Motor neuron (in vitro differentiated cells): ENCODE measurements around the gene GRID1. TPM values are rescaled to one million over a fixed set of nuclear protein-coding genes. Genes with fewer than 3 reads are reported as not detected.

Experiments
- ATAC-seq, 8 experiments: fragments of 200-7000 bp; cut with Tn5 transposase; replicated peaks in 6 of 8; 2 replicates each; pipeline ENCODE4 v1.8.0; 2021; ENCODE audit warnings: mild to moderate bottlenecking in 8 of 8, moderate library complexity in 8 of 8
- H3K27ac ChIP-seq, 2 donors: fragments of 250-450 bp; sonication (Bioruptor Pico); 2 replicates each; pipeline ENCODE4 v1.9.0; 2021; ENCODE audit warnings: antibody characterized with exemption in 2 of 2, mild to moderate bottlenecking in 2 of 2, moderate library complexity in 1 of 2
- H3K4me1 ChIP-seq, 2 donors: fragments of 250-450 bp; sonication (Bioruptor Pico); replicated peaks in 1 of 2; 2 replicates each; pipeline ENCODE4 v1.6.1; 2021; ENCODE audit warnings: antibody characterized with exemption in 2 of 2, mild to moderate bottlenecking in 2 of 2, moderate library complexity in 1 of 2
- H3K4me3 ChIP-seq, 5 donors: fragments of 250-450 bp; sonication (Bioruptor Pico); 2 replicates each; pipeline ENCODE4 v1.9.0; 2021; ENCODE audit warnings: antibody characterized with exemption in 5 of 5, mild to moderate bottlenecking in 5 of 5, moderate library complexity in 4 of 5
- WGBS, 10 experiments: fragments of 450-650 bp; shearing (Covaris generic); methylation state at CpG; one replicate each; pipeline ENCODE4 v1.0.0; 2022; 5-methylcytosine and 5-hydroxymethylcytosine counted together
- in situ Hi-C, 9 experiments: fragments of 400-800 bp; cut with MboI; loops; one replicate each; pipeline ENCODE4 v1.15.0; 2021; ENCODE audit warnings: low sequenced_read_pairs in 9 of 9, low pct_unique_long_range_greater_than_20kb in 2 of 9; ENCODE audit not compliant: unreplicated experiment in 9 of 9
- total RNA-seq, 8 experiments: library from RNA; unstranded; fragments of 300-600 nt; gene quantifications; 2 replicates each; pipeline versions ENCODE4 v1.2.3 to v1.2.4, GENCODE V29; 2022

Gene GRID1
- total RNA-seq, 8 experiments from 2014 or later, result 0.15 to 10.0 (median 6.0) TPM

DNA sequence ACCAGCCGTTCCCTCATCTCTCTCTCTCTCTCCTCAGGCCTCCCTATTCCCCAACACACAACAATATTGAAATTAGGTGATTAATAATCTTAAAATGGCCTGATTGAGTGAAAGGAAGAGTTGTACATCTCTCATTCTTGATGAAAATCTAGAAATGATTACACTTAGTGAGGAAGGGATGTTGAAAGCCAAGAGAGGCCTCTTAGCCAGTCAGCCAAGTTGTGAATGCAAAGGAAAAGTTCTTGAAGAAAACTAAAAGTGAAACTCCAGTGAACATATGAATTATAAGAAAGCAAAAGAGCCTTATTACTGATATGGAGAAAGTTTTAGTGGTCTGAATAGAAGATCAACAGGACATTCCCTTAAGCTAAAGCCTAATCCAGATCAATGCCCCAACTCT lies 695.1 kb downstream of the GRID1 start:
- peaks cover 0 to 3% of the 10 kb centered on the region in 2 donors for H3K4me1 ChIP-seq
- 17 to 100% (median 61%) methylated on average over 1 of the region's 1 CpG; no CpG with 5 or more reads in 4 of the 10 experiments for WGBS, 10 experiments
- no peak for ATAC-seq
- H3K4me3 ChIP-seq, result no peak overlapping the region
- H3K27ac ChIP-seq, result no peak overlapping the region
- in situ Hi-C loops, result no loop called here

DNA sequence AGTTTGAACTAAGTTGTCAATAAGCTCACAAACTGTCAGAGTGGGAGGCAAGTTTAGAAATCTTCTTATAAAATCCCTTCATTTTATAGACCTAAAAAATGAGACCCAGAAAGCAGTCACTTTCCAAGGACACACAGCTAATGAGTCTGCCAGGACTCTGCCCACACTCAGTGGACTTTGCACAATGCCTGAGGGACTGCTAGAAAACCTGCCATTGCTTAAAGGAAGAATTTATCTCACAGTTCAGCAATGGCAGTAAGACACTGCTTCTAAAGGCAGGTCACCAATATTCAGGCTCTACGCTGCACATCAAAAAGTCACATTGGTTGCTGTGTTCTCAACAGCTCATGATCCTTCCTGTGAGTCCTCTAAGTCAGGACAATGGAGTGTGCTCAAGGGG lies 698.1 kb downstream of the GRID1 start:
- in situ Hi-C loops, result no loop called here
- 83 to 100% (median 94%) methylated on average over 1 of the region's 1 CpG; no CpG with 5 or more reads in 6 of the 10 experiments for WGBS, 10 experiments
- no peak overlapping the region for H3K4me3 ChIP-seq
- ATAC-seq, result no peak
- H3K27ac ChIP-seq, result no peak overlapping the region
- peaks cover 3 to 12% of the 10 kb centered on the region in 2 donors for H3K4me1 ChIP-seq

DNA sequence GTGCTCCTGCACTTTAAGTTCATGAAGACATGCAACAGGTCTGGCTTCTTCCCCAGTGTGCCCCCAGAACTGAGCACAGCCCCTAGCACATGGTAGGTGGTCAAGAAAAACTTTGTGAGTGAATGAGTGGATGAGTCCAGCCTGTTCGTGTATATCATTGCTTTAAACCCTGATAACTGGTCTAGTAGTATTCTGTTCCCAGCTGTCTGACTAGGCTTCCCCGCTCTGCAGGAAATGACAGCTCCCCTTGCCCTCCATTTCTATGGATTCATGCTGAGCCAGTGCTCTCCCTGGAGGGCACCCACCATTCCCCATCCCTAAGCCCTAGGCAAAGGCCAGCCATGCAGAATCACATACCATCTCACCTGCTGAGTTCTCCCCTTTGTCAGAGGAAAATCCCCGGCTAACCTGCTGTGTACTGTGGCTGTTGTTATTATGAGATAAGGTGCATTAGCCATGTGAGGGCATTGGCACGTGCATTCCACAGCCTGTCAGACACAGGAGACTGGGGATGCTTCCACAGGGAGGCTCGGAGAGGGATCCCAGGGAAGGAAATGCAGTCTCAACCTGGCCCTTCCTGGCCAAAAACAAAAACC lies 698.9 kb downstream of the GRID1 start:
- in situ Hi-C loops, result no loop called here
- H3K4me1 ChIP-seq, result peaks cover 3 to 12% of the 10 kb centered on the region in 2 donors
- no peak overlapping the region for H3K4me3 ChIP-seq
- ATAC-seq, result no peak
- H3K27ac ChIP-seq, result no peak overlapping the region
- WGBS, 10 experiments, result 0 to 57% (median 17%) methylated on average over 1 to 3 of the region's 5 CpGs; no CpG with 5 or more reads in 5 of the 10 experiments

DNA sequence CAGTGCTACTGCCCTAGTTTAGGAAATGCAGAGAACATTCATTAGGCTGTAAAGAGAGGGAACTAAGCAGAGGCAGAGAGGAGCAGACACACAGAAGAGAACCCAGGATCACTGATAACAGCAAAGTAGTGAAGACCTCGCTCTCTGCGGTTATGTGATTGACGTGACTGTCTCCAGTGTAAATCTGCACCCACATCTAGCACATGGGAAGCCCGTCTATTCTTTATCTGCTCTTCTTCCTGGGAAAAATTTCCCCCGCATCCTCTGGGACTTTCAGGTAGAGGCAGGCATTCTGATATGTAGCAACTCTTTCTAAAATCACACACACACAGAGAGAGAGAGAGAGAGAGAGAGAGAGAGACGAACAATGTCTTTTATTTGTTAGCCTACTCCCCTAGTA lies 699.6 kb downstream of the GRID1 start:
- Histone ChIP-seq H3K4me3 (no peak overlapping the region), H3K4me1 (peaks cover 3 to 12% of the 10 kb centered on the region in 2 donors), H3K27ac (no peak overlapping the region)
- ATAC-seq, result no peak
- 0 to 100% (median 80%) methylated on average over 1 to 6 of the region's 6 CpGs; no CpG with 5 or more reads in 1 of the 10 experiments for WGBS, 10 experiments
- in situ Hi-C loops, result no loop called here

DNA sequence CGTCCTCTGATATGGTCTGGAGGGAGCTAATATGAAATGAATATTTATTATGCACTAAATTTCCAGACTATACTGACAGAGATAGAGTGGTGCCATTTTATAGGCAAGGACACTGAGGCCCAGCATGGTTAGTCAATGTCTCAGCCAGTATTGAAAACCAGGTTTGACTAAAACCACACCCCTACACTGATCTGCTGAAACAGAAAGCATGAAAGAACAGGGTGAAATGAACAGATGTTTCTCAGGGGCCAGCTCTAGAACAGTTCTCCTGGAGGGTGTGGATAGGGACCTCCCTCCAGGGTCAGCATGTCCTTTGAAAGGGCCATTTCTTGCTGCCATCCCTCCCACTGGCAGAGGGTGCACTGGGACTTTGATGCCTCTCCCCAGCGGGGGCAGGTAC lies 700.5 kb downstream of the GRID1 start:
- 14 to 90% (median 50%) methylated on average over 1 of the region's 2 CpGs; no CpG with 5 or more reads in 4 of the 10 experiments for WGBS, 10 experiments
- Histone ChIP-seq H3K4me3 (no peak overlapping the region), H3K4me1 (peaks cover 8 to 12% of the 10 kb centered on the region in 2 donors), H3K27ac (no peak overlapping the region)
- peak in 2 of 8 experiments; percentile 38 to 64 for ATAC-seq
- in situ Hi-C loops, result no loop called here

DNA sequence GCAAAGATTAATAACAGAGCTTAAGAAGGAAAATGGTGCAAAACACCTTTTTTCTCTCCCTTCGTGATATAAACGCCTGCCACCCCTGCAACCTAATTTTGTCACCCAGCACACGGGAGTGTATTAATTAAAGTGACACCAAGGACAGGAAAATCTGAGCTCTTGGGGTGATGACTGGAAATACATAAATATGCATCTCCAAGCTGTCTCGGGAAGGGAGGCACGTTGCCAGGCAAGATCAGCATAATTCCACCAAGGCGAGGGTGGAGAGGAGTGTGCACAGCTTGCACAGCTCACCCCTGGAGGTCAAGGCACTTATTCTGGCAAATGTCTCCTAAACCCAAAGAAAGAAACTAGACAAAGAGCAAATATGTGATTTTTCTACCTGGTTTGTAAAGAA lies 700.9 kb downstream of the GRID1 start:
- peak in 6 of 8 experiments; percentile 59 to 80 (median 74) for ATAC-seq
- H3K27ac ChIP-seq, result no peak overlapping the region
- in situ Hi-C loops, result no loop called here
- no peak overlapping the region for H3K4me3 ChIP-seq
- H3K4me1 ChIP-seq, result peaks cover 11 to 12% of the 10 kb centered on the region in 2 donors
- 18 to 80% (median 57%) methylated on average over 1 to 6 of the region's 6 CpGs; no CpG with 5 or more reads in 3 of the 10 experiments for WGBS, 10 experiments

DNA sequence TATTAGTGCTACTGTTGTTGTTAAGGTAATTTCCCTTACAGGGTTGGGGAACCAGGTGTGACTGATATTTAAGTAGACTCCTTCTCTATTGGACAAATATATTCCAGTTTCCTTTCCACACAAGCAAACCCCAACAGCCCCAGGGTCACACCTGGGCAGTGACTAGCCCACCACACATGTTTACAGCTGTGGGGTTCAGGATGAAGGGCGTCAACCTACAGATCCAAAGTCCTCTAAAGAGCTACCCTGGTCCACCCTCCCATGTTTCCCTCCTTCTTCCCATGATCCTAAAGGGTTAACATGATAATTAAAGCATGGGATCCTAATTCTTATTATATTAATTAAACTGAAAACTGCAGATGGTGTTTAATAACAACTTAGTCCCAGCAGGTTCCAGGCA lies 701.5 kb downstream of the GRID1 start:
- no peak overlapping the region for H3K27ac ChIP-seq
- in situ Hi-C loops, result no loop called here
- no peak overlapping the region for H3K4me3 ChIP-seq
- WGBS, 10 experiments, result 14 to 83% (median 60%) methylated on average over 1 of the region's 1 CpG; no CpG with 5 or more reads in 5 of the 10 experiments
- H3K4me1 ChIP-seq, result peaks cover 11 to 12% of the 10 kb centered on the region in 2 donors
- no peak for ATAC-seq

DNA sequence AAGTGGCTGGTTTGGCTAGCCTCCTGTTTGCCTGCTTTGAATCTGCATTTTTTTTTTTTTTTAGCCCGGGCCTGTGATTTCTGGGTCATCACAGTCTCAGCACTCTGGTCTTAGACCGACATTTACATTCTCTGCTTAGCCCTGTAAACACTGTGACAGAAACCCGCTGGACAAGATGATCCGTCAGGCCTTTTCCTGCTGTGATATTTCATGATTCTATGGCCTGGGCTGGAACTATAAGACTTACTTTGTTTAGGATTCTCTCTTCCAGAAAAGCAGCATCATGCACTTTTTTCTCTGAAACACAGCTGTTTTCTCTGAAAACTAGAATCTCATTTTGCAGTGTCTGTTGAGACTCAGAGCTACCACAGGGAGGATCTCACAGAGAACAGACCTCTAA lies 705.5 kb downstream of the GRID1 start:
- ATAC-seq, result peak in 3 of 8 experiments; percentile 32 to 64 (median 60)
- Histone ChIP-seq H3K4me3 (no peak overlapping the region), H3K4me1 (peaks cover 14 to 19% of the 10 kb centered on the region in 2 donors), H3K27ac (no peak overlapping the region)
- 14 to 89% (median 64%) methylated on average over 1 to 4 of the region's 4 CpGs for WGBS, 10 experiments
- in situ Hi-C loops, result no loop called here

DNA sequence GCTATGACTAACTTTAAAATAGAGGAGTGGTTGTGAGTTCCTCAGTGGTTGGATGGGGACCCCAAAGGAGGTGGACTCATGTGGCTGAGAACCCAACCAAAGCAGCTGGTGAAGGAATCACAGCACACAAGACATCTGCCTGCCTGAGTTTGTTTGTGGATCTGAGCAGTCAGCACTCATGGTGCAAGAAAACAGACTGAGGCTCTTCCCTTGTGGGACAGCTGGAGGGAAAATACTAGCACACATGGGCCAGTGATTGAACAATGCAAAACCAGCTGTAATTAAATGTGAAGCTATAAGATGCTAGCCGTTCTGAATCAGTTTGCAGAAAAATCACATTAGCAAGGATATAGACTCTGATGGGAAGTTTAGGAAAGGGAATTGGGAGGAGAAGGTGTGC lies 707.3 kb downstream of the GRID1 start:
- 44 to 83% methylated on average over 1 of the region's 1 CpG; no CpG with 5 or more reads in 8 of the 10 experiments for WGBS, 10 experiments
- Histone ChIP-seq H3K4me1 (peaks cover 8 to 11% of the 10 kb centered on the region in 2 donors), H3K27ac (no peak overlapping the region), H3K4me3 (no peak overlapping the region)
- no peak for ATAC-seq
- in situ Hi-C loops, result no loop called here

DNA sequence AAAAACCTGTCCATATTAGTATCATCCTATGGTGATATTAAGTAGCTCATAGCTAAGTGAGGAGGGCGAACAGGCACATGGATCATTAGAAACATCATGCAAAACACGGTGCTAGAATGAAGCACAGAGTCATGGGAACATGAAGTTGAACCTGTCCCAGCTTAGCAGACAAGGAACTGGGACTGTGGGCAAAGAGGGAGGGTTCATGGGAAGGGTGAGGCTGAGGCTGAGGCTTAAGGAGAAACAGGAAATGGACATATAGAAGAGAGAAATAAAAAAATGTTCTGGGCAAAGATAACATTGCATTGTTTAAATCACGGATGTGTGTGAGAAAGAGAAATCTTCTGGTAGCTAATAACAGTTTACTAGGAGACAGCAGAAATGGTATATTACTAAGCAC lies 708.1 kb downstream of the GRID1 start:
- no peak overlapping the region for H3K4me3 ChIP-seq
- WGBS, 10 experiments, result 0 to 100% (median 71%) methylated on average over 1 to 3 of the region's 3 CpGs; no CpG with 5 or more reads in 1 of the 10 experiments
- in situ Hi-C loops, result no loop called here
- peaks cover 8 to 11% of the 10 kb centered on the region in 2 donors for H3K4me1 ChIP-seq
- H3K27ac ChIP-seq, result no peak overlapping the region
- ATAC-seq, result no peak

DNA sequence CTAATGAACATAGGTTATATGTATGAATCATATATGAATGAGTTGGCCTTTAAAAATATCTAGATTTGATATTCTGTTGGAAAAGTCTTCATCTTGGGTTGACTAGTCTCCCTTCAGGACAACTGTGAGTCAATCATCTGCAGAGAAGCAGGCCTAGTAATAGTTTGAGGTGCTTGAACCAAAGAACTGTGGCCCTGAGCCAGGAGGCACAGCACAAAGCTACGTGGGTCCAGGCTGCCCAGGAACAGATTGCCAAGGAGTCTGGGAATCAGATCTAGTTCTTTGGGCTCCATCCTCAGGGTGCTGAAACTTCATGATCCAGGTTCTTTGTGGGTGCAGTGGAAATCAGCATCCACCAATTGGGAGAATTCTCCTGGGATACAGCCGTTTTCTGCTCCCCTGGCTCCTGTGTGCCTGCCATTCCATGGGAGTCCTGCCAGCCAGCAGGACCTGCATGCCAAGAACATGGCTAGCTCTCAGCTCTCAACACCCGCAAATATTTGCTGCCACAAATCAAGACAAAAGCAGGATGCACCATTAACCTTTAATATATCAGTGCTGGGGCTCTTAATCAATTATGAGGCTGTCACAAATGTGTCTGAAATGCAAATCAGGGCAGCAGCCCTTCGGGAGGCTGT lies 709.0 kb downstream of the GRID1 start:
- ATAC-seq, result peak in 3 of 8 experiments; percentile 19 to 39 (median 27)
- peaks cover 8 to 11% of the 10 kb centered on the region in 2 donors for H3K4me1 ChIP-seq
- peak overlapping the region in 1 of 2 donors; percentile 20 for H3K27ac ChIP-seq
- WGBS, 10 experiments, result 0 to 73% (median 4%) methylated on average over 1 to 3 of the region's 4 CpGs; no CpG with 5 or more reads in 4 of the 10 experiments
- H3K4me3 ChIP-seq, result no peak overlapping the region
- in situ Hi-C loops, result no loop called here

DNA sequence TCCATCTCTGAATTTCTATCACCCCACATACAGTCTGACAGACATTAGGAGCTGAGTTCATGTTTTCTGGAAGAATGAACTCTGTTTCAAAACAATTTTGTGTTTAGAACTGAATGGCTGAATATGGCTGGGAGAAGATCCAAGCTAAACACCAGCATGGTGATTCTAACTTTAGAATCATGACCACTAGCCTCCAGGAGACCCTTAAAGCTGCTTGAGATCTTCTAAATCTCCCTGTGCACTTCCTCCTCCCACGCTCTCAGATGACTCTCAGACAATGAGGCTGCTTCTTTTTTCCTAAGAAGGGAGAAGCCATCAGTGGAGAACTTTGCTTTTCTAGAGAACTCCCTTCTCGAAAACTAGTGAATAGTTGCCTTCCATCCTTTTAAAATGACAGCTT lies 711.2 kb downstream of the GRID1 start:
- Histone ChIP-seq H3K27ac (no peak overlapping the region), H3K4me3 (no peak overlapping the region), H3K4me1 (peaks cover 8 to 10% of the 10 kb centered on the region in 2 donors)
- in situ Hi-C loops, result no loop called here
- no peak for ATAC-seq
- WGBS, 10 experiments, result 14 to 100% (median 54%) methylated on average over 1 to 2 of the region's 2 CpGs; no CpG with 5 or more reads in 1 of the 10 experiments

DNA sequence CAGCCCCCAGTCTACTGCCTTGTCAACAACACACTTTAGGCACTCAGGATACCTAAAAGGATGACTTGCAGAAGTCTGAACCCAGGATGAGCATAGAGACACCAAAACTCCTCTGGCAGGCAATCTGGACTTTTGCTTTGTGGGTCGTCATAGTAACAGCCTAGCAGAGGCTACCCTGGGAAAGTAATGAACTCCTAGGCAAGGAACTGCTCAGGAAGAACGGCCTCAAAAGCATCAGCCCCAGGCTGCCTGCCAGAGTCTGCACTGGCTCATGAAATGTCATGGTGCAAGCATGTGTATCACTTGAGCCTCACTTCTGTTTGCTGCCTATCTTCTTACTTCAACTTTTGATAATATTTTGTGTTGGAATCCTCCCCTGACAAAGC lies 715.1 kb downstream of the GRID1 start:
- Histone ChIP-seq H3K4me1 (peaks cover 14 to 21% of the 10 kb centered on the region in 2 donors), H3K27ac (no peak overlapping the region), H3K4me3 (no peak overlapping the region)
- peak in 5 of 8 experiments; percentile 63 to 88 (median 70) for ATAC-seq
- in situ Hi-C loops, result no loop called here
- WGBS, 10 experiments, result 17 to 65% (median 59%) methylated on average over 1 to 2 of the region's 2 CpGs; no CpG with 5 or more reads in 6 of the 10 experiments
